ENCODE measurements around the gene KANK2.
"Not testable (repeated sequence)": the region's sequence is repeated elsewhere in the genome, so short reads cannot be mapped to it uniquely, and the experiment has no call there.

The KANK2 gene

GRCh38 chr19:11196406-11197287 lies 698 bp downstream of the KANK2 start:
- no peak for DNase-seq (ENCODE audit: low read depth)

GRCh38 chr19:11195681-11196080 lies 1.7 kb downstream of the KANK2 start:
- DNase-seq (ENCODE audit: low read depth), result no peak

GRCh38 chr19:11194656-11195558 lies 2.4 kb downstream of the KANK2 start:
- no peak for DNase-seq (ENCODE audit: low read depth)

- no peak for DNase-seq (ENCODE audit: low read depth)
Measured at GRCh38 chr19:11194173-11194572, 3.2 kb downstream of the KANK2 start.

- no peak for DNase-seq (ENCODE audit: low read depth)
Measured at GRCh38 chr19:11192957-11193939, 4.1 kb downstream of the KANK2 start.

- DNase-seq (ENCODE audit: low read depth), result no peak
Measured at GRCh38 chr19:11191934-11192333, 5.4 kb downstream of the KANK2 start.

- no peak for DNase-seq (ENCODE audit: low read depth)
Measured at GRCh38 chr19:11191273-11191755, 6.0 kb downstream of the KANK2 start.

GRCh38 chr19:11190501-11190900 lies 6.8 kb downstream of the KANK2 start:
- DNase-seq (ENCODE audit: low read depth), result no peak

- no peak for DNase-seq (ENCODE audit: low read depth)
Measured at GRCh38 chr19:11187441-11187840, 9.9 kb downstream of the KANK2 start.

GRCh38 chr19:11182994-11183393 lies 14.4 kb downstream of the KANK2 start:
- no peak for DNase-seq (ENCODE audit: low read depth)

GRCh38 chr19:11181488-11181887 lies 15.9 kb downstream of the KANK2 start:
- DNase-seq (ENCODE audit: low read depth), result no peak

GRCh38 chr19:11180975-11181374 lies 16.4 kb downstream of the KANK2 start:
- DNase-seq (ENCODE audit: low read depth), result not testable (repeated sequence)

GRCh38 chr19:11180346-11180745 lies 17.0 kb downstream of the KANK2 start:
- DNase-seq (ENCODE audit: low read depth), result no peak

GRCh38 chr19:11179716-11180297 lies 17.5 kb downstream of the KANK2 start:
- no peak for DNase-seq (ENCODE audit: low read depth)

GRCh38 chr19:11179145-11179465 lies 18.2 kb downstream of the KANK2 start:
- not testable (repeated sequence) for DNase-seq (ENCODE audit: low read depth)

GRCh38 chr19:11177592-11177991 lies 19.8 kb downstream of the KANK2 start:
- DNase-seq (ENCODE audit: low read depth), result no peak

- no peak for DNase-seq (ENCODE audit: low read depth)
Measured at GRCh38 chr19:11176466-11177193, 20.7 kb downstream of the KANK2 start.

- DNase-seq (ENCODE audit: low read depth), result no peak
Measured at GRCh38 chr19:11175920-11176319, 21.4 kb downstream of the KANK2 start.

- no peak for DNase-seq (ENCODE audit: low read depth)
Measured at GRCh38 chr19:11174336-11174735, 23.0 kb downstream of the KANK2 start.

- DNase-seq (ENCODE audit: low read depth), result no peak
Measured at GRCh38 chr19:11173516-11174155, 23.7 kb downstream of the KANK2 start.
